IPS DF 6.9 (cell line): ENCODE results near the gene ACSF3.

Source experiments
- DNase-seq: peaks from one replicate; pipeline ENCODE4 v3.0.0-alpha.2; 2013; ENCODE audit warnings: low read depth, low spot score
- H3K27ac ChIP-seq: one replicate; pipeline ENCODE4 v1.5.1; 2013; ENCODE audit warnings: low read length, control low read depth
- H3K27me3 ChIP-seq: 2 replicates; pipeline ENCODE4 v1.6.1; 2013; ENCODE audit warnings: mild to moderate bottlenecking, low read length; ENCODE audit not compliant: control insufficient read depth, insufficient read depth
- H3K36me3 ChIP-seq: 2 replicates; pipeline ENCODE4 v1.6.1; 2013; ENCODE audit warnings: low read length; ENCODE audit not compliant: control insufficient read depth, insufficient read depth
- H3K4me1 ChIP-seq: 2 replicates; pipeline ENCODE4 v1.6.1; 2013; ENCODE audit warnings: low read length; ENCODE audit not compliant: control insufficient read depth, insufficient read depth
- H3K4me3 ChIP-seq: 2 replicates; pipeline ENCODE4 v1.5.1; 2013; ENCODE audit warnings: mild to moderate bottlenecking, low read length
- H3K9me3 ChIP-seq: 2 replicates; pipeline ENCODE4 v1.6.1; 2013; ENCODE audit warnings: low read length, inconsistent platforms; ENCODE audit not compliant: control insufficient read depth, insufficient read depth
- WGBS: extraction: QIAGEN DNeasy Blood & Tissue Kit; methylation state at CpG from one replicate; pipeline ENCODE4 v1.1.7; 2013; ENCODE audit warnings: mixed read lengths, missing lambda C conversion rate; ENCODE audit not compliant: insufficient read length, insufficient coverage; 5-methylcytosine and 5-hydroxymethylcytosine counted together

ACSF3 gene

GRCh38 chr16:89145406-89146161 lies 51.9 kb downstream of the ACSF3 start:
- DNase-seq = no peak
- no CpG with 5 or more reads among the region's 25 CpGs for WGBS
- H3K4me1 ChIP-seq = no peaks in the 10 kb centered on the region
- H3K27ac ChIP-seq = no peak overlapping the region
- H3K9me3 ChIP-seq = no peaks in the 10 kb centered on the region
- peaks cover 3% of the 10 kb centered on the region for H3K36me3 ChIP-seq
- H3K27me3 ChIP-seq = no peaks in the 10 kb centered on the region
- no peak overlapping the region for H3K4me3 ChIP-seq

GRCh38 chr16:89146211-89147005 lies 52.8 kb downstream of the ACSF3 start:
- peaks cover 3% of the 10 kb centered on the region for H3K36me3 ChIP-seq
- H3K4me3 ChIP-seq = no peak overlapping the region
- no peaks in the 10 kb centered on the region for H3K9me3 ChIP-seq
- WGBS = no CpG with 5 or more reads among the region's 21 CpGs
- no peaks in the 10 kb centered on the region for H3K27me3 ChIP-seq
- H3K4me1 ChIP-seq = no peaks in the 10 kb centered on the region
- no peak overlapping the region for H3K27ac ChIP-seq
- DNase-seq = no peak

- WGBS = no CpG with 5 or more reads among the region's 11 CpGs
- no peak overlapping the region for H3K27ac ChIP-seq
- no peak for DNase-seq
- no peaks in the 10 kb centered on the region for H3K4me1 ChIP-seq
- no peak overlapping the region for H3K4me3 ChIP-seq
- H3K36me3 ChIP-seq = peaks cover 3% of the 10 kb centered on the region
- no peaks in the 10 kb centered on the region for H3K27me3 ChIP-seq
- no peaks in the 10 kb centered on the region for H3K9me3 ChIP-seq
Observed at GRCh38 chr16:89147085-89147817, 53.6 kb downstream of the ACSF3 start.

- Histone ChIP-seq H3K36me3 (peaks cover 3% of the 10 kb centered on the region), H3K4me3 (no peak overlapping the region), H3K4me1 (no peaks in the 10 kb centered on the region), H3K27ac (no peak overlapping the region), H3K27me3 (no peaks in the 10 kb centered on the region), H3K9me3 (no peaks in the 10 kb centered on the region)
- no CpG with 5 or more reads among the region's 9 CpGs for WGBS
- no peak for DNase-seq
Observed at GRCh38 chr16:89149386-89149785, 55.7 kb downstream of the ACSF3 start.

- no peaks in the 10 kb centered on the region for H3K9me3 ChIP-seq
- H3K27ac ChIP-seq = no peak overlapping the region
- no peaks in the 10 kb centered on the region for H3K27me3 ChIP-seq
- no peak for DNase-seq
- no peaks in the 10 kb centered on the region for H3K4me1 ChIP-seq
- WGBS = no CpG with 5 or more reads among the region's 18 CpGs
- no peak overlapping the region for H3K4me3 ChIP-seq
- H3K36me3 ChIP-seq = peaks cover 3% of the 10 kb centered on the region
Observed at GRCh38 chr16:89150090-89150835, 56.6 kb downstream of the ACSF3 start.

- peaks cover 1% of the 10 kb centered on the region for H3K36me3 ChIP-seq
- H3K27me3 ChIP-seq = no peaks in the 10 kb centered on the region
- H3K9me3 ChIP-seq = no peaks in the 10 kb centered on the region
- whole genome bisulfite sequencing = no CpG with 5 or more reads among the region's 8 CpGs
- no peak overlapping the region for H3K27ac ChIP-seq
- DNase-seq = no peak
- H3K4me1 ChIP-seq = no peaks in the 10 kb centered on the region
- H3K4me3 ChIP-seq = no peak overlapping the region
Observed at GRCh38 chr16:89150981-89151380, 57.3 kb downstream of the ACSF3 start.

- DNase-seq = no peak
- H3K4me3 ChIP-seq = no peak overlapping the region
- no CpG with 5 or more reads among the region's 41 CpGs for WGBS
- H3K9me3 ChIP-seq = no peaks in the 10 kb centered on the region
- no peaks in the 10 kb centered on the region for H3K36me3 ChIP-seq
- no peak overlapping the region for H3K27ac ChIP-seq
- no peaks in the 10 kb centered on the region for H3K27me3 ChIP-seq
- no peaks in the 10 kb centered on the region for H3K4me1 ChIP-seq
Observed at GRCh38 chr16:89152831-89153700, 59.4 kb downstream of the ACSF3 start.

GRCh38 chr16:89153848-89154271 lies 60.2 kb downstream of the ACSF3 start:
- Histone ChIP-seq H3K36me3 (no peaks in the 10 kb centered on the region), H3K27me3 (no peaks in the 10 kb centered on the region), H3K9me3 (no peaks in the 10 kb centered on the region), H3K27ac (no peak overlapping the region), H3K4me1 (no peaks in the 10 kb centered on the region), H3K4me3 (no peak overlapping the region)
- WGBS = no CpG with 5 or more reads among the region's 19 CpGs
- DNase-seq = no peak

GRCh38 chr16:89154390-89155183 lies 60.9 kb downstream of the ACSF3 start:
- no peak overlapping the region for H3K4me3 ChIP-seq
- no peaks in the 10 kb centered on the region for H3K9me3 ChIP-seq

More at GRCh38 chr16:89154390-89155183, 60.9 kb downstream of the ACSF3 start:
- Histone ChIP-seq H3K27ac (no peak overlapping the region), H3K36me3 (no peaks in the 10 kb centered on the region), H3K27me3 (no peaks in the 10 kb centered on the region), H3K4me1 (no peaks in the 10 kb centered on the region)
- DNase-seq = no peak
- no CpG with 5 or more reads among the region's 24 CpGs for WGBS
